ENCODE results near the gene PUM1. TPM values are rescaled to one million over a fixed set of nuclear protein-coding genes. Genes with fewer than 3 reads are reported as not detected.

The PUM1 gene
- total and polyA plus RNA-seq, 2 of the 4 experiments (the other 2 are of a cell fraction), result 75.4 to 137 TPM

DNA sequence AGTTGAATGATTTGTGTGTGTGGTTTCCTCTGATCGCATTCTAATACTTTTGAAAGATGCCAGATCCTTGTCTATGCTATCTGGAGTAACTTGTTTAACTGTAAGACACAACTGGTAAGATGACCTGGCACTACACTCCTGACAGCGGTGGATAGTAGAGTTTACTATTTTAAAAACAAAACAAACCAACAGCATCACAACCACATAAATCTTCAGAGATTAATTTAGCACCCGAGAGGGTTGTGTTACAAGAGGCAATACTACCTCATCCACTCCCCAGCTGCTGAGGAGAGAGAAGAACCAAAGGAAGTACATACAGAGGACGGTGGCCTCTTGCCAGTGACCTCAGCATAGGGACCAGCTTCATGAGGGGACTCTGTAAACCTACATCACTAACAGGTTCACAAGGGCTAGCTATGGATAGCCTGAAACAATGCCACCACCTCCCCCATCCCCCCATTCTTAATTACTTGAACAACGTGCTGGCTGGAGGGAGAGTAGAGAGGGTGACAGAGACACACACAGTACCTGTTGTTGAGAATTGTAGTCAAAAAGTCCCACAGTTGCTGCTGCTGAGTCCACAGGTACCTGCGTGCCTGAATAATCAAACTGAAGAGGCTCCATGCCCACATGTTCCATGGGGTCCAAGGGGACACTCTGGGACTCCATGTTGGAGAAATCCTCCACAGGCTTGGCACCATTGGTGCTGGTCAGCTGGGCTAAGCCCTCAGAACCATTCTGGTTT is 73.5 kb downstream of the PUM1 start:
- H4K8ac ChIP-seq (ENCODE audit: low read depth in 2 of 2, low read length in 2 of 2), result no peak overlapping the region
- intact Hi-C loops (cut with micrococcal nuclease), result no loop called here
- no peak overlapping the region for H3K4me3 ChIP-seq (ENCODE audit: insufficient read depth, low read depth, low read length)
- no peak overlapping the region for H3K14ac ChIP-seq (replicated peaks; ENCODE audit: low read depth, low read length)
- in situ Hi-C loops (cut with MboI; ENCODE audit: low sequenced_read_pairs), result no loop called here
- H4K91ac ChIP-seq (ENCODE audit: insufficient read depth, low read depth, low read length), result no peak overlapping the region
- CTCF ChIA-PET, result no interaction called here
- dilution Hi-C loops (cut with HindIII; ENCODE audit: low sequenced_read_pairs, unreplicated experiment), result no loop called here
- H3K36me3 ChIP-seq (ENCODE audit: control insufficient read depth, insufficient read depth, low read length), result peaks cover 23% of the 10 kb centered on the region
- no peak overlapping the region for H3K4ac ChIP-seq (ENCODE audit: low read depth, low read length)
- POLR2A ChIA-PET (ENCODE audit: unreplicated experiment), result no interaction called here
- H3K9ac ChIP-seq (ENCODE audit: low read depth, low read length), result no peak overlapping the region
- H2BK15ac ChIP-seq (ENCODE audit: low read depth, low read length), result no peak overlapping the region
- no peak overlapping the region for H2AFZ ChIP-seq (replicated peaks; ENCODE audit: low read length, poor library complexity)
- H2BK20ac ChIP-seq (ENCODE audit: low read depth, low read length), result no peak overlapping the region
- peaks cover 33 to 69% of the 10 kb centered on the region in 2 experiments for H3K79me1 ChIP-seq (ENCODE audit: low read depth in 1 of 2, low read length in 2 of 2)
- H4K20me1 ChIP-seq (ENCODE audit: insufficient read depth, low read length), result peaks cover 68% of the 10 kb centered on the region
- H3K9me3 ChIP-seq (ENCODE audit: control insufficient read depth, insufficient read depth, low read length), result no peaks in the 10 kb centered on the region
- H3K4me2 ChIP-seq (ENCODE audit: low read depth, low read length), result no peak overlapping the region
- H3K4me1 ChIP-seq (ENCODE audit: control insufficient read depth, insufficient read depth, low read length), result peaks cover 16% of the 10 kb centered on the region
- no peak overlapping the region for H4K5ac ChIP-seq (ENCODE audit: low read depth, low read length)
- ATAC-seq (ENCODE audit: low read depth), result no peak; the same call in 1 of the 2 replicates
- H3K9me1 ChIP-seq (ENCODE audit: insufficient read depth, low read length), result peaks cover 10% of the 10 kb centered on the region
- no peak overlapping the region for H3K27ac ChIP-seq (ENCODE audit: insufficient read depth, low read length)
- TF ChIP-seq RAD21 (IDR thresholded peaks at IDR 0.05; ENCODE audit: low read length) (no peak), MAFK (IDR thresholded peaks at IDR 0.05; ENCODE audit: low read depth, low read length) (no peak), MAZ (IDR thresholded peaks at IDR 0.05; ENCODE audit: borderline replicate concordance, low read depth, low read length) (no peak)
- TF ChIP-seq, protein P1, sequence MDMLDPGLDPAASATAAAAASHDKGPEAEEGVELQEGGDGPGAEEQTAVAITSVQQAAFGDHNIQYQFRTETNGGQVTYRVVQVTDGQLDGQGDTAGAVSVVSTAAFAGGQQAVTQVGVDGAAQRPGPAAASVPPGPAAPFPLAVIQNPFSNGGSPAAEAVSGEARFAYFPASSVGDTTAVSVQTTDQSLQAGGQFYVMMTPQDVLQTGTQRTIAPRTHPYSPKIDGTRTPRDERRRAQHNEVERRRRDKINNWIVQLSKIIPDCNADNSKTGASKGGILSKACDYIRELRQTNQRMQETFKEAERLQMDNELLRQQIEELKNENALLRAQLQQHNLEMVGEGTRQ (IDR thresholded peaks at IDR 0.05; ENCODE audit: low read depth, low read length), result no peak
- H3K56ac ChIP-seq (ENCODE audit: extremely low read depth, insufficient read depth, low read length), result no peak overlapping the region
- 100% methylated on average over 1 of the region's 6 CpGs; no CpG with 5 or more reads in 1 of the 2 experiments for WGBS, 2 experiments (ENCODE audit: extremely low coverage in 2 of 2, insufficient read length in 1 of 2)
- no peak overlapping the region for H2BK120ac ChIP-seq (ENCODE audit: low read depth, low read length)
- no peaks in the 10 kb centered on the region for H3K27me3 ChIP-seq (ENCODE audit: control insufficient read depth, insufficient read depth, low read length)
- H3K23ac ChIP-seq (ENCODE audit: low read depth, low read length), result no peak overlapping the region
- BruUV-seq (replicated peaks), result no TSS peak
- H3K18ac ChIP-seq (ENCODE audit: low read depth, low read length), result no peak overlapping the region
- peak; percentile 10 for DNase-seq
- no peak overlapping the region for H2AK5ac ChIP-seq (ENCODE audit: low read depth, low read length)
- no peak overlapping the region for H2BK5ac ChIP-seq (ENCODE audit: low read depth, low read length, poor library complexity, severe bottlenecking)
- no peak overlapping the region for H2AK9ac ChIP-seq (replicated peaks; ENCODE audit: low read depth, low read length, poor library complexity)

Measured in IMR-90 (cell line).